Hindlimb muscle (tissue), 1 donor: Measurements from ENCODE around the gene VSTM4. TPM values are rescaled to one million over a fixed set of nuclear protein-coding genes. Genes with fewer than 3 reads are reported as not detected.

ENCODE experiments used
- DNase-seq: peaks from one replicate; pipeline ENCODE4 v3.0.0-alpha.2; 2013
- polyA plus RNA-seq: library from polyadenylated mRNA; unstranded; fragments of 120-200 nt; gene quantifications from one replicate; pipeline ENCODE4 v1.2.1, GENCODE V29; 2013; ENCODE audit not compliant: insufficient read length

VSTM4 gene
- polyA plus RNA-seq, 1 donor, result 53.3 TPM

DNA sequence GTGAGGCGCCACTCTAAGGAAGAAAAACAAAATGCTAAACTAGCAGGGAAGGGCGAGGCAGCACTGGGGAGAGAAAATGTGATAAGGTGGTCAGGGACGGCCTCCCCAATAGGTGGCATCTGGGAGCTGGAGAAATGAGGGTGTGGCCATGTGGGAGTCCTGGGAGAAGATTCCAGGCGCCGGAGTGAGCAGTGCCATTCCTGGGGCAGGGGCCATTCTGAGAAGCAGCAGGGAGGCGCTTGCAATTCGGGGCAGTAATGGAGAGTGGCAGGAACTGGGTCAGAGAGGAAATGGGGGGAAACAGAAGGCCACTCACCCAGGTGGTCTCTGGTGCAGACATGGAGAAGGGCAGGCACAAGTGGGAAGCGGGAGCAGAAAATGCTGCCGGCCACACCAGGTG lies 113.9 kb downstream of the VSTM4 start:
- DNase-seq, result no peak

- no peak for DNase-seq
Observed at GRCh38 chr10:49000437-49001398, 114.6 kb downstream of the VSTM4 start.

- no peak for DNase-seq
Observed at GRCh38 chr10:48999346-48999745, 116.0 kb downstream of the VSTM4 start.

DNA sequence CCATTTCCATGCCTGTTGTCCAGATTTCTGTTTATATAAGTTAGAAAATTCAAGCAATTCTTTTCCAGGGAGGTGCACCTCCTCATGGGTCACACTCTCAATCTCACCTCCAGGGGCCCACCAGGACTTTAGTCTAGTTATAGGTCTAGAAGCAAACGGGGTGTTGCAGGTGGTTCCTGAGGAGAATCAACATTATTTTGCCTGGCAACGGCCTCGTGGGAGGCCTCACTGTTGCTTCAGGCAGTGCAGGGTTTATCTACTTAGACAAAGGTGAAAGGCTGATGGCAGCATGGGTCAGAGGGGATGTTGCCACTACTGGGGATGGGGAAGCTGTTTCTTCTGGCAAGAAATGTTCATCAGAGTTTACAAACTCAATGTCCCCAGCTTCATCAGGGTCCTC lies 119.0 kb downstream of the VSTM4 start:
- DNase-seq, result no peak

DNA sequence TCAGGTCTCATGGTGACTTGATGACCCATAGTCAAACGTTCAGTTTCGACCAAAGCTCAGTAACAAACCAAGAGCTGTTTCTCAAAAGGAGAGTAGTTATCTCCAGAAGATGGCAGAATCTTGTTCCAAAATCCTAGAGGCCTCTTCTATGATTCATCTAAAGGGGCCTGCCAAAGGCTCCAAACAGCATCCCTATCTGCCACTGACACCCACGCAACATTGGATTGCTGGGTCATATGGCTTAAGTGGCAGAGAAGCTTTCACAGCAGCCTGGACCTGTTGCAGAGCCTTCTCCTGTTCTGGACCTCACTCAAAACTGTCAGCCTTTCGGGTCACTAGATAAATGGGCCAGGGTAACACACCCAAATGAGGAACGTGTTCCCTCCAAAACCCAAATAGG lies 121.7 kb downstream of the VSTM4 start:
- no peak for DNase-seq

DNA sequence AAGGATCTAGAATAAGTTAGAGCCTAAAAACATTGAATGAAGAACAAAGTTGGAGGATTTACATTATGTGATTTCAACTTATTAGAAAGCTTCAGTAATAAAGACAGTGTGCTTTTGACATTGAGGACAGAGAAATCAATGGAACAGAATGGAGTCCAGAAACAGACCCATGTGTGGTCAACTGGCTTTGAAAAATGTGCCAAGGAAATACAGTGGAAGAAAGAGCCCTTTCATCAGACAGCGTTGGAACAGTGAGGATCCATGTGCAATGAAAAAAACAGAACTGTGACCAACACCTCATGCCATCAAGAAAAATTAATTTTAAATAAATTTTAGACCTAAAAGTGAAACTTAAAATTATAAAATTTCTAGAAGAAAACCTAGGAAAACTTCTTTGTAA lies 125.1 kb downstream of the VSTM4 start:
- no peak for DNase-seq

- no peak for DNase-seq
Observed at GRCh38 chr10:48985621-48986158, 129.6 kb downstream of the VSTM4 start.

GRCh38 chr10:48983648-48984351 lies 131.5 kb downstream of the VSTM4 start:
- DNase-seq, result no peak

- DNase-seq, result no peak
Observed at GRCh38 chr10:48982584-48982983, 132.7 kb downstream of the VSTM4 start.

- peak; percentile 42 for DNase-seq
Observed at GRCh38 chr10:48981310-48981907, 133.9 kb downstream of the VSTM4 start.

- DNase-seq, result no peak
Observed at GRCh38 chr10:48978318-48978717, 137.0 kb downstream of the VSTM4 start.

GRCh38 chr10:48976196-48976595 lies 139.1 kb downstream of the VSTM4 start:
- no peak for DNase-seq

DNA sequence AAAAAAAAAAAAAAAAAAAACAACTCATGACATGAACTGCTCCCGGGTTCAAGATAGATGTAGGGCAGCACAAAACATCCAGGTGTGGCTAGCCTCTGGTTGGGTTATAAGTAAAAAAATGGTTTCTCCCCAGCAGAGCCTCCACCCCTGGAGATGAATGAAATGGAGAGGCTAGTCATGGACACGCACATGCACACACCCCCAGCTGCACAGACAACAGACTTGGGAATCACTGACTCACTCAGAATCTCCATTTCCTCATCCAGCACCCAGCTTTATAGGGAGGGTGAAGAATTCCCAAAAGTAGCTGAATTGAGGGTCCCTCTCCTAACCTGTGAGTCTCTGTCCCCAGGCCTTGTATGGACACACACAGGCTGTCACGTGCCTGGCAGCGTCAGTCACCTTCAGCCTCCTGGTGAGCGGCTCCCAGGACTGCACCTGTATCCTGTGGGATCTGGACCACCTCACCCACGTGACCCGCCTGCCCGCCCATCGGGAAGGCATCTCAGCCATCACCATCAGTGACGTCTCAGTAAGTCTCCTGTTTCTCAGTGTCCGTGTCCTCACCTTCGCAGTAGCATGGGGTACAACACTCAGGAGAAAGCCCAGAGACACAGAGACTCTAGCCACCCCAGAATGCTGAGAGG lies 140.7 kb downstream of the VSTM4 start:
- no peak for DNase-seq

GRCh38 chr10:48973065-48973464 lies 142.3 kb downstream of the VSTM4 start:
- no peak for DNase-seq

GRCh38 chr10:48970654-48971053 lies 144.7 kb downstream of the VSTM4 start:
- DNase-seq, result no peak

- no peak for DNase-seq
Observed at GRCh38 chr10:48970046-48970445, 145.3 kb downstream of the VSTM4 start.

- DNase-seq, result no peak
Observed at GRCh38 chr10:48968036-48968435, 147.3 kb downstream of the VSTM4 start.

GRCh38 chr10:48965460-48965859 lies 149.9 kb downstream of the VSTM4 start:
- DNase-seq, result no peak
